Right lobe of liver (tissue), 6 donors: ENCODE results near the gene SQSTM1. TPM values are rescaled to one million over a fixed set of nuclear protein-coding genes. Genes with fewer than 3 reads are reported as not detected.

Experiments
- ATAC-seq, 4 donors: fragments of 200-7000 bp; cut with Tn5 transposase; one replicate each; pipeline ENCODE4 v1.9.1; 2020; ENCODE audit warnings: mild to moderate bottlenecking in 4 of 4, moderate library complexity in 4 of 4
- DNase-seq, 3 donors: peaks; one replicate each; pipeline ENCODE4 v3.0.0-alpha.2; 2020
- H3K27ac ChIP-seq, 3 donors: fragments of 200-600 bp; one replicate each; pipeline ENCODE4 v1.8.0; 2022
- H3K27me3 ChIP-seq, 2 donors: fragments of 200-600 bp; one replicate each; pipeline ENCODE4 v1.8.0; 2022
- H3K36me3 ChIP-seq, 4 donors: fragments of 200-600 bp; sonication (generic) in 1 of 4; one replicate each; pipeline versions ENCODE4 v1.5.1 to v1.8.0; 2017 to 2022; ENCODE audit warnings: control low read depth in 1 of 4
- H3K4me1 ChIP-seq, 4 donors: fragments of 200-600 bp; sonication (generic) in 1 of 4; one replicate each; pipeline versions ENCODE4 v1.5.1 to v1.8.0; 2017 to 2022; ENCODE audit warnings: control low read depth in 1 of 4
- H3K4me3 ChIP-seq, 3 donors: fragments of 200-600 bp; one replicate each; pipeline ENCODE4 v1.8.0; 2022
- H3K9me3 ChIP-seq, 4 donors: fragments of 200-600 bp; sonication (generic) in 1 of 4; one replicate each; pipeline versions ENCODE4 v1.5.1 to v1.8.0; 2017 to 2022; ENCODE audit warnings: control low read depth in 1 of 4
- CTCF ChIP-seq, 4 donors: fragments of 200-600 bp in 3 of 4; fragments of 450-650 bp in 1 of 4; IDR thresholded peaks; one replicate each; pipeline versions ENCODE4 v1.5.1 to v1.8.0; 2016 to 2022; ENCODE audit warnings: antibody characterized with exemption in 4 of 4, mild to moderate bottlenecking in 2 of 4
- POLR2A ChIP-seq: fragments of 450-650 bp; IDR thresholded peaks from one replicate; pipeline ENCODE4 v1.6.1; 2017; ENCODE audit warnings: antibody characterized with exemption, mild to moderate bottlenecking
- WGBS: methylation state at CpG from one replicate; pipeline ENCODE4 v1.1.6; 2018; ENCODE audit warnings: low coverage, low lambda C conversion rate; ENCODE audit not compliant: insufficient coverage; ENCODE audit errors: missing lambda C conversion rate; 5-methylcytosine and 5-hydroxymethylcytosine counted together
- intact Hi-C, 2 donors: fragments of 100-400 bp; cut with DNase I; formaldehyde crosslinking; loops; one replicate each; pipeline versions ENCODE4 v1.11.2 to v1.14.1; 2022
- total RNA-seq, 6 experiments: library from RNA; depleted of rRNA in 2 of 6; stranded (reverse); fragments of >200 nt in 2 of 6; fragmentation: NEBNext Ultra II Directional in 3 of 6; extraction: Animal tissue kit (Norgen Biotek cat#: 25700) in 3 of 6; gene quantifications; one replicate each; pipeline versions ENCODE4 v1.1.0 to v1.2.4, GENCODE V29; 2016 to 2023
- donor health status: DM: no; HTN: yes; CAD: no.
- donor health status: DM: no; HTN: no; CAD: no.
- donor health status: DM: no; HTN: no; CAD: no.
- donor health status: DM: no; HTN: yes; CAD: no.
- donor health status: DM: no; HTN: yes; CAD: no.

The SQSTM1 gene
- total RNA-seq, 6 experiments from 2014 or later, result 195 to 1,174 (median 649) TPM

GRCh38 chr5:179774442-179774841, 46.3 kb upstream of the SQSTM1 start:
- intact Hi-C loops, result no loop called here

GRCh38 chr5:179776411-179776938, 44.2 kb upstream of the SQSTM1 start:
- Histone ChIP-seq H3K27me3 (no peaks in the 10 kb centered on the region), H3K4me1 (no peaks in the 10 kb centered on the region), H3K4me3 (no peak overlapping the region), H3K36me3 (peaks cover 0 to 52% (median 13%) of the 10 kb centered on the region in 4 donors), H3K27ac (no peak overlapping the region), H3K9me3 (no peaks in the 10 kb centered on the region)
- DNase-seq, result no peak
- peak in 1 of 4 donors; percentile 21 for ATAC-seq
- intact Hi-C loops, result no loop called here
- 88% methylated on average over 8 of the region's 11 CpGs for WGBS
- TF ChIP-seq POLR2A (no peak), CTCF (IDR thresholded peaks at IDR 0.05) (no peak)

More at GRCh38 chr5:179774442-179774841, 46.3 kb upstream of the SQSTM1 start:
- DNase-seq (no peak), ATAC-seq (peak in 2 of 4 donors; percentile 7 to 10)
- Histone ChIP-seq H3K36me3 (peaks cover 0 to 68% (median 19%) of the 10 kb centered on the region in 4 donors), H3K27me3 (no peaks in the 10 kb centered on the region), H3K9me3 (no peaks in the 10 kb centered on the region), H3K27ac (no peak overlapping the region), H3K4me1 (no peaks in the 10 kb centered on the region), H3K4me3 (no peak overlapping the region)
- TF ChIP-seq POLR2A (no peak), CTCF (IDR thresholded peaks at IDR 0.05) (no peak)
- 100% methylated on average over 1 of the region's 12 CpGs for WGBS

- no peak overlapping the region for H3K27ac ChIP-seq
- 87% methylated on average over 7 of the region's 10 CpGs for WGBS
- intact Hi-C loops, result no loop called here
- no peaks in the 10 kb centered on the region for H3K27me3 ChIP-seq
- no peaks in the 10 kb centered on the region for H3K4me1 ChIP-seq
- H3K36me3 ChIP-seq, result peaks cover 0 to 42% (median 6%) of the 10 kb centered on the region in 4 donors
- H3K4me3 ChIP-seq, result no peak overlapping the region
- ATAC-seq, result no peak
- no peak for DNase-seq
- TF ChIP-seq POLR2A (no peak), CTCF (IDR thresholded peaks at IDR 0.05) (no peak)
- no peaks in the 10 kb centered on the region for H3K9me3 ChIP-seq
Observed at GRCh38 chr5:179777456-179777855, 43.2 kb upstream of the SQSTM1 start.

GRCh38 chr5:179777909-179778308, 42.8 kb upstream of the SQSTM1 start:
- Histone ChIP-seq H3K4me1 (no peaks in the 10 kb centered on the region), H3K9me3 (no peaks in the 10 kb centered on the region), H3K27me3 (no peaks in the 10 kb centered on the region), H3K27ac (no peak overlapping the region), H3K36me3 (peaks cover 0 to 37% (median 6%) of the 10 kb centered on the region in 4 donors), H3K4me3 (no peak overlapping the region)
- TF ChIP-seq CTCF (IDR thresholded peaks at IDR 0.05) (no peak), POLR2A (no peak)
- 65% methylated on average over 9 of the region's 9 CpGs for WGBS
- peak in 3 of 4 donors; percentile 34 to 54 (median 34) for ATAC-seq
- intact Hi-C loops, result no loop called here
- no peak for DNase-seq
